Keratinocyte (primary cell): ENCODE data around the gene NIN.

Source experiments
- CTCF ChIP-seq, 3 experiments: IDR thresholded peaks in 1 of 3; conservative IDR thresholded peaks in 1 of 3; optimal IDR thresholded peaks in 1 of 3; 2 replicates in 2 of 3; 3 replicates in 1 of 3; pipeline versions ENCODE3 to v1.5.1; 2011; ENCODE audit warnings: low read length in 3 of 3, mild to moderate bottlenecking in 3 of 3, moderate library complexity in 2 of 3, control low read depth in 1 of 3, inconsistent platforms in 1 of 3; ENCODE audit not compliant: insufficient read depth in 2 of 3; ENCODE audit errors: extremely low read depth in 1 of 3
- EZH2 ChIP-seq: IDR thresholded peaks from one replicate; pipeline ENCODE4 v1.6.1; 2012; ENCODE audit warnings: inconsistent platforms, mild to moderate bottlenecking, low read length, moderate library complexity

GRCh38 chr14:50675597-50675996 is 155.4 kb downstream of the NIN start:
- TF ChIP-seq CTCF (optimal IDR thresholded peaks at IDR 0.05 in 1 of 3, IDR thresholded peaks at IDR 0.05 in 1 of 3, conservative IDR thresholded peaks at IDR 0.05 in 1 of 3; ENCODE audit: extremely low read depth in 1 of 3, insufficient read depth in 2 of 3, low read length in 3 of 3) (no peak), EZH2 (no peak)
